IMR-90 (cell line): ENCODE data around the gene NOS2. TPM values are rescaled to one million over a fixed set of nuclear protein-coding genes. Genes with fewer than 3 reads are reported as not detected.

Experiments
- ATAC-seq: fragments of 200-7000 bp; cut with Tn5 transposase; 2 replicates; pipeline ENCODE4 v1.9.1; 2020; ENCODE audit warnings: low read depth, mild to moderate bottlenecking, moderate library complexity
- BruUV-seq: library from RNA; stranded (reverse); fragments of 400-500 nt; replicated peaks from 2 replicates; lab custom pipeline; 2021; lab: Mats Ljungman, UMichigan
- CTCF ChIA-PET: fragments of 300-600 bp; formaldehyde crosslinking; extraction: SDS; loops from one replicate; lab custom pipeline; 2021; ENCODE audit warnings: antibody characterized with exemption; lab: Yijun Ruan, JAX
- POLR2A ChIA-PET: fragments of 300-600 bp; sonication (Branson Sonifier 250); formaldehyde crosslinking; loops from one replicate; lab custom pipeline; 2022; ENCODE audit warnings: antibody characterized with exemption; ENCODE audit not compliant: unreplicated experiment; lab: Charles Lee
- DNase-seq: peaks from one replicate; pipeline ENCODE4 v3.0.0; 2013
- H2AFZ ChIP-seq: replicated peaks from 2 replicates; pipeline ENCODE3; 2013; ENCODE audit warnings: low read length, mild to moderate bottlenecking; ENCODE audit not compliant: poor library complexity
- H2AK5ac ChIP-seq: 2 replicates; pipeline ENCODE4 v1.6.1; 2013; ENCODE audit warnings: low read depth, low read length, inconsistent platforms
- H2AK9ac ChIP-seq: replicated peaks from 2 replicates; pipeline ENCODE3; 2013; ENCODE audit warnings: mild to moderate bottlenecking, low read depth, low read length, moderate library complexity; ENCODE audit not compliant: poor library complexity
- H2BK120ac ChIP-seq: 2 replicates; pipeline ENCODE4 v1.6.1; 2013; ENCODE audit warnings: low read depth, low read length, inconsistent platforms
- H2BK15ac ChIP-seq: 3 replicates; pipeline ENCODE4 v1.6.1; 2013; ENCODE audit warnings: low read depth, low read length, inconsistent platforms
- H2BK20ac ChIP-seq: 2 replicates; pipeline ENCODE4 v1.6.1; 2013; ENCODE audit warnings: low read depth, mild to moderate bottlenecking, inconsistent platforms, low read length, moderate library complexity
- H2BK5ac ChIP-seq: 2 replicates; pipeline ENCODE4 v1.6.1; 2013; ENCODE audit warnings: mild to moderate bottlenecking, low read depth, low read length, inconsistent platforms; ENCODE audit not compliant: poor library complexity, severe bottlenecking
- H3K14ac ChIP-seq: replicated peaks from 2 replicates; pipeline ENCODE4 v1.6.1; 2013; ENCODE audit warnings: low read depth, low read length, inconsistent platforms
- H3K18ac ChIP-seq: 2 replicates; pipeline ENCODE4 v1.6.1; 2013; ENCODE audit warnings: low read depth, low read length, control low read depth
- H3K23ac ChIP-seq: 2 replicates; pipeline ENCODE4 v1.6.1; 2013; ENCODE audit warnings: low read depth, low read length, inconsistent platforms
- H3K27ac ChIP-seq: 2 replicates; pipeline ENCODE4 v1.5.1; 2013; ENCODE audit warnings: mild to moderate bottlenecking, control low read depth, low read length; ENCODE audit not compliant: insufficient read depth
- H3K27me3 ChIP-seq: 2 replicates; pipeline ENCODE4 v1.6.1; 2013; ENCODE audit warnings: low read length; ENCODE audit not compliant: control insufficient read depth, insufficient read depth
- H3K36me3 ChIP-seq: 2 replicates; pipeline ENCODE4 v1.6.1; 2013; ENCODE audit warnings: low read length, mixed read lengths; ENCODE audit not compliant: control insufficient read depth, insufficient read depth
- H3K4ac ChIP-seq: 2 replicates; pipeline ENCODE4 v1.6.1; 2013; ENCODE audit warnings: low read depth, low read length, inconsistent platforms
- H3K4me1 ChIP-seq: 2 replicates; pipeline ENCODE4 v1.6.1; 2013; ENCODE audit warnings: low read length, mixed read lengths; ENCODE audit not compliant: control insufficient read depth, insufficient read depth
- H3K4me2 ChIP-seq: 2 replicates; pipeline ENCODE4 v1.6.1; 2013; ENCODE audit warnings: low read depth, mild to moderate bottlenecking, control low read depth, low read length, moderate library complexity
- H3K4me3 ChIP-seq: 2 replicates; pipeline ENCODE4 v1.5.1; 2013; ENCODE audit warnings: low read depth, mild to moderate bottlenecking, control low read depth, low read length, moderate library complexity; ENCODE audit not compliant: insufficient read depth
- H3K56ac ChIP-seq: 2 replicates; pipeline ENCODE4 v1.6.1; 2013; ENCODE audit warnings: low read length, inconsistent platforms; ENCODE audit not compliant: insufficient read depth; ENCODE audit errors: extremely low read depth
- H3K79me1 ChIP-seq, 2 experiments: 2 replicates each; pipeline ENCODE4 v1.6.1; 2013; ENCODE audit warnings: low read length in 2 of 2, inconsistent platforms in 1 of 2, low read depth in 1 of 2
- H3K9ac ChIP-seq: 2 replicates; pipeline ENCODE4 v1.6.1; 2013; ENCODE audit warnings: low read depth, low read length, control low read depth
- H3K9me1 ChIP-seq: 2 replicates; pipeline ENCODE4 v1.6.1; 2013; ENCODE audit warnings: low read length, inconsistent platforms; ENCODE audit not compliant: insufficient read depth
- H3K9me3 ChIP-seq: 2 replicates; pipeline ENCODE4 v1.6.1; 2013; ENCODE audit warnings: low read length; ENCODE audit not compliant: control insufficient read depth, insufficient read depth
- H4K20me1 ChIP-seq: 2 replicates; pipeline ENCODE4 v1.6.1; 2013; ENCODE audit warnings: low read length, inconsistent platforms; ENCODE audit not compliant: insufficient read depth
- H4K5ac ChIP-seq: 2 replicates; pipeline ENCODE4 v1.6.1; 2013; ENCODE audit warnings: mild to moderate bottlenecking, low read depth, low read length, control low read depth
- H4K8ac ChIP-seq, 2 experiments: 2 replicates each; pipeline ENCODE4 v1.6.1; 2013; ENCODE audit warnings: low read depth in 2 of 2, low read length in 2 of 2, control low read depth in 1 of 2, inconsistent platforms in 1 of 2
- H4K91ac ChIP-seq: 2 replicates; pipeline ENCODE4 v1.6.1; 2013; ENCODE audit warnings: low read depth, low read length, inconsistent platforms; ENCODE audit not compliant: insufficient read depth
- BHLHE40 ChIP-seq: fragments of 150-350 bp; IDR thresholded peaks from 2 replicates; pipeline ENCODE4 v1.6.1; 2016; ENCODE audit warnings: mild to moderate bottlenecking, low read depth, low read length
- CEBPB ChIP-seq: IDR thresholded peaks from 2 replicates; pipeline ENCODE4 v1.6.1; 2012; ENCODE audit warnings: low read depth, low read length, improper control_type of control experiment
- CHD1 ChIP-seq: IDR thresholded peaks from 2 replicates; pipeline ENCODE4 v1.6.1; 2012; ENCODE audit warnings: low read depth, low read length, improper control_type of control experiment
- CTCF ChIP-seq: conservative IDR thresholded peaks from 2 replicates; pipeline ENCODE4 v1.5.1; 2012; ENCODE audit warnings: mild to moderate bottlenecking, low read depth, low read length, improper control_type of control experiment
- FOS ChIP-seq: fragments of 150-350 bp; IDR thresholded peaks from 2 replicates; pipeline ENCODE4 v1.6.1; 2016; ENCODE audit warnings: low read depth, low read length
- MAFK ChIP-seq: IDR thresholded peaks from 2 replicates; pipeline ENCODE4 v1.6.1; 2012; ENCODE audit warnings: low read depth, low read length, improper control_type of control experiment
- MAZ ChIP-seq: IDR thresholded peaks from 2 replicates; pipeline ENCODE4 v1.6.1; 2012; ENCODE audit warnings: low read depth, mild to moderate bottlenecking, low read length, improper control_type of control experiment, moderate library complexity, borderline replicate concordance
- MXI1 ChIP-seq: IDR thresholded peaks from 2 replicates; pipeline ENCODE4 v1.6.1; 2012; ENCODE audit warnings: low read depth, mild to moderate bottlenecking, low read length, moderate library complexity, borderline replicate concordance
- NFE2L2 ChIP-seq: fragments of 150-350 bp; IDR thresholded peaks from 2 replicates; pipeline ENCODE4 v1.6.1; 2016; ENCODE audit warnings: low read depth, mild to moderate bottlenecking, low read length
- POLR2A ChIP-seq: IDR thresholded peaks from 2 replicates; pipeline ENCODE4 v1.6.1; 2012; ENCODE audit warnings: mild to moderate bottlenecking, low read depth, low read length
- RAD21 ChIP-seq: IDR thresholded peaks from 2 replicates; pipeline ENCODE4 v1.6.1; 2012; ENCODE audit warnings: low read length, improper control_type of control experiment
- RCOR1 ChIP-seq: IDR thresholded peaks from 2 replicates; pipeline ENCODE4 v1.6.1; 2012; ENCODE audit warnings: mild to moderate bottlenecking, low read length, improper control_type of control experiment; ENCODE audit not compliant: insufficient replicate concordance
- RFX5 ChIP-seq: IDR thresholded peaks from 2 replicates; pipeline ENCODE4 v1.8.0; 2012; ENCODE audit warnings: low read depth, mild to moderate bottlenecking, low read length, moderate library complexity
- SMC3 ChIP-seq: fragments of 150-350 bp; IDR thresholded peaks from 2 replicates; pipeline ENCODE4 v1.6.1; 2016; ENCODE audit warnings: low read depth, mild to moderate bottlenecking, antibody characterized with exemption, low read length, moderate library complexity
- USF2 ChIP-seq: fragments of 150-350 bp; IDR thresholded peaks from 2 replicates; pipeline ENCODE4 v1.6.1; 2017; ENCODE audit warnings: mild to moderate bottlenecking, antibody characterized with exemption, low read length, low read depth
- WGBS, 2 experiments: methylation state at CpG; one replicate each; pipeline versions ENCODE4 v1.1.5 to v1.1.7; 2013; ENCODE audit warnings: missing lambda C conversion rate in 2 of 2; ENCODE audit not compliant: insufficient read length in 1 of 2; ENCODE audit errors: extremely low coverage in 2 of 2; 5-methylcytosine and 5-hydroxymethylcytosine counted together
- dilution Hi-C: fragments of 300-500 bp; cut with HindIII; formaldehyde crosslinking; loops from one replicate; pipeline ENCODE4 v1.14.3; 2018; ENCODE audit warnings: low sequenced_read_pairs; ENCODE audit not compliant: unreplicated experiment
- in situ Hi-C: fragments of 300-500 bp; cut with MboI; formaldehyde crosslinking; loops from 3 replicates; pipeline ENCODE4 v1.14.3; 2019; ENCODE audit warnings: low sequenced_read_pairs, inconsistent platforms, mixed read lengths
- intact Hi-C: fragments of 100-400 bp; cut with micrococcal nuclease; formaldehyde crosslinking; loops from 2 replicates; pipeline ENCODE4 v1.10.0; 2022
- polyA plus RNA-seq, 3 experiments: library from polyadenylated mRNA; depleted of rRNA; stranded (reverse); fragments of >200 nt; gene quantifications; 2 replicates each; pipeline ENCODE4 v1.2.3, GENCODE V29; 2012; ENCODE audit warnings: low replicate concordance in 1 of 3
- total RNA-seq: library from RNA; depleted of rRNA; stranded (reverse); fragments of >200 nt; gene quantifications from 2 replicates; pipeline ENCODE4 v1.2.3, GENCODE V29; 2012
- TF ChIP-seq, protein P1 (sequence below): fragments of 150-350 bp; IDR thresholded peaks from 2 replicates; pipeline ENCODE4 v1.6.1; 2016; ENCODE audit warnings: low read depth, mild to moderate bottlenecking, low read length, moderate library complexity, borderline replicate concordance

The NOS2 gene
- total and polyA plus RNA-seq, 2 of the 4 experiments (the other 2 are of a cell fraction) = under 0.01 TPM; not detected in 1

DNA sequence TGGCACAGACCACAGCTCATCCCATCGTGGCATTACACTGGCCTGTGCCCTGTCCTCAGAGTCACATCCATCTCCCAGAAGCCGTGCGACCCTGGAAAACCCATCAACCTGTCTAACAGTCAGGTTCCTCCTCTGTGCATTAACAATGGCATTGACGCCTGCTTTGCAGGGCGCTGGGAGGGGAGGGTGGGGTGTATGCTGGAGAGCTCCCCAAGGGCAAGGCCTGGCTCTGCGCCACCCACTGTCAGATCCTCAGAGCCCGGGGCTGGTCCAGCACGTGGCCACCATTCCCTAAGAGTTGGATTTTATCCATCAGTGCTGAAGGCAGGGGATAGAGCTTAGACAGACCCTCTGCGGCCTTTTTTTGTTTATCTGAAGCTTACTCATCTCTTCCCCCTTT is 28.7 kb downstream of the NOS2 start:
- H3K14ac ChIP-seq = no peak overlapping the region
- no peak overlapping the region for H3K56ac ChIP-seq
- no peak for TF ChIP-seq MXI1
- no peak for TF ChIP-seq CHD1
- no peak for TF ChIP-seq RAD21
- TF ChIP-seq CTCF = no peak
- no peak for TF ChIP-seq MAFK
- TF ChIP-seq RCOR1 = no peak
- TF ChIP-seq BHLHE40 = no peak
- no peak for TF ChIP-seq NFE2L2
- no peak for TF ChIP-seq FOS
- TF ChIP-seq RFX5 = no peak
- TF ChIP-seq POLR2A = no peak
- no peak for TF ChIP-seq USF2
- TF ChIP-seq, protein P1, sequence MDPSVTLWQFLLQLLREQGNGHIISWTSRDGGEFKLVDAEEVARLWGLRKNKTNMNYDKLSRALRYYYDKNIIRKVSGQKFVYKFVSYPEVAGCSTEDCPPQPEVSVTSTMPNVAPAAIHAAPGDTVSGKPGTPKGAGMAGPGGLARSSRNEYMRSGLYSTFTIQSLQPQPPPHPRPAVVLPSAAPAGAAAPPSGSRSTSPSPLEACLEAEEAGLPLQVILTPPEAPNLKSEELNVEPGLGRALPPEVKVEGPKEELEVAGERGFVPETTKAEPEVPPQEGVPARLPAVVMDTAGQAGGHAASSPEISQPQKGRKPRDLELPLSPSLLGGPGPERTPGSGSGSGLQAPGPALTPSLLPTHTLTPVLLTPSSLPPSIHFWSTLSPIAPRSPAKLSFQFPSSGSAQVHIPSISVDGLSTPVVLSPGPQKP = no peak
- TF ChIP-seq SMC3 = no peak
- no peak for TF ChIP-seq MAZ
- TF ChIP-seq CEBPB = no peak
- H3K4me3 ChIP-seq = no peak overlapping the region
- no peak overlapping the region for H4K8ac ChIP-seq
- no peak overlapping the region for H3K23ac ChIP-seq
- H3K36me3 ChIP-seq = no peaks in the 10 kb centered on the region
- no peaks in the 10 kb centered on the region for H3K79me1 ChIP-seq
- H3K27me3 ChIP-seq = peaks cover 7% of the 10 kb centered on the region; the same call in 1 of the 2 replicates
- H2BK5ac ChIP-seq = no peak overlapping the region
- intact Hi-C loops (no loop called here), dilution Hi-C loops (no loop called here), in situ Hi-C loops (loop anchor here (25.0 kb wide), 1 partner anchor 534 kb away; no protein-coding TSS in a partner anchor)
- H2BK120ac ChIP-seq = no peak overlapping the region
- no peak overlapping the region for H3K9ac ChIP-seq
- no peak for DNase-seq
- H2AK5ac ChIP-seq = no peak overlapping the region
- no peak overlapping the region for H3K4me2 ChIP-seq
- no CpG with 5 or more reads among the region's 9 CpGs for WGBS, 2 experiments
- no peak overlapping the region for H2AFZ ChIP-seq
- CTCF ChIA-PET = no interaction called here
- no TSS peak for BruUV-seq
- no peaks in the 10 kb centered on the region for H4K20me1 ChIP-seq
- no peak for ATAC-seq
- H4K5ac ChIP-seq = no peak overlapping the region
- no peak overlapping the region for H3K27ac ChIP-seq
- no peak overlapping the region for H3K18ac ChIP-seq
- POLR2A ChIA-PET = no interaction called here
- no peak overlapping the region for H2BK15ac ChIP-seq
- H3K4me1 ChIP-seq = no peaks in the 10 kb centered on the region
- H3K9me1 ChIP-seq = no peaks in the 10 kb centered on the region
- no peak overlapping the region for H3K4ac ChIP-seq
- H2AK9ac ChIP-seq = no peak overlapping the region
- no peaks in the 10 kb centered on the region for H3K9me3 ChIP-seq
- H4K91ac ChIP-seq = no peak overlapping the region
- no peak overlapping the region for H2BK20ac ChIP-seq
